Thyroid gland (tissue), 4 donors: ENCODE measurements around the gene NFATC4. TPM values are rescaled to one million over a fixed set of nuclear protein-coding genes. Genes with fewer than 3 reads are reported as not detected.

Source experiments
- DNase-seq, 2 donors: peaks; one replicate each; pipeline ENCODE4 v3.0.0-alpha.2; 2019
- H3K27ac ChIP-seq, 3 donors: fragments of 200-600 bp; sonication (generic); 1 replicate in 2 of 3; 2 replicates in 1 of 3; pipeline ENCODE4 v1.5.1; 2016 to 2019; ENCODE audit warnings: mild to moderate bottlenecking in 1 of 3, moderate library complexity in 1 of 3
- H3K27me3 ChIP-seq: fragments of 200-600 bp; sonication (generic); one replicate; pipeline ENCODE4 v1.5.1; 2019
- H3K36me3 ChIP-seq, 2 donors: fragments of 200-600 bp; sonication (generic); one replicate each; pipeline ENCODE4 v1.5.1; 2016 to 2019
- H3K4me1 ChIP-seq, 2 donors: fragments of 200-600 bp; sonication (generic); one replicate each; pipeline ENCODE4 v1.5.1; 2017 to 2019
- H3K4me3 ChIP-seq, 3 donors: fragments of 200-600 bp; sonication (generic); replicated peaks in 1 of 3; 1 replicate in 2 of 3; 2 replicates in 1 of 3; pipeline ENCODE4 v1.5.1; 2016; ENCODE audit warnings: mild to moderate bottlenecking in 1 of 3
- H3K9me3 ChIP-seq: fragments of 200-600 bp; sonication (generic); one replicate; pipeline ENCODE4 v1.5.1; 2017
- POLR2A ChIP-seq, 2 donors: fragments of 450-650 bp; IDR thresholded peaks; one replicate each; pipeline ENCODE4 v1.6.1; 2017; ENCODE audit warnings: antibody characterized with exemption in 2 of 2, mild to moderate bottlenecking in 2 of 2, moderate library complexity in 1 of 2
- WGBS, 2 donors: methylation state at CpG; one replicate each; pipeline ENCODE4 v1.1.5; 2017; 5-methylcytosine and 5-hydroxymethylcytosine counted together
- intact Hi-C: fragments of 100-400 bp; cut with DNase I; formaldehyde crosslinking; loops from one replicate; pipeline ENCODE4 v1.15.1; 2023
- small RNA-seq: library from RNA; depleted of rRNA; stranded (forward); fragments of <200 nt; gene quantifications from one replicate; pipeline ENCODE3, GENCODE V24; 2016
- total RNA-seq, 4 donors: library from RNA; depleted of rRNA; stranded (reverse); fragments of >200 nt; gene quantifications; one replicate each; pipeline ENCODE4 v1.2.3, GENCODE V29; 2016
- TF ChIP-seq, protein P1 (sequence below), 6 experiments: fragments of 200-600 bp in 3 of 6; fragments of 450-650 bp in 3 of 6; sonication (generic) in 3 of 6; IDR thresholded peaks; one replicate each; pipeline ENCODE4 v1.5.1; 2016 to 2019; ENCODE audit warnings: antibody characterized with exemption in 6 of 6, mild to moderate bottlenecking in 2 of 6, inconsistent platforms in 1 of 6, moderate library complexity in 1 of 6

The NFATC4 gene
- total RNA-seq, 4 donors from 2014 or later = 19.4 to 41.3 (median 38.6) TPM

DNA sequence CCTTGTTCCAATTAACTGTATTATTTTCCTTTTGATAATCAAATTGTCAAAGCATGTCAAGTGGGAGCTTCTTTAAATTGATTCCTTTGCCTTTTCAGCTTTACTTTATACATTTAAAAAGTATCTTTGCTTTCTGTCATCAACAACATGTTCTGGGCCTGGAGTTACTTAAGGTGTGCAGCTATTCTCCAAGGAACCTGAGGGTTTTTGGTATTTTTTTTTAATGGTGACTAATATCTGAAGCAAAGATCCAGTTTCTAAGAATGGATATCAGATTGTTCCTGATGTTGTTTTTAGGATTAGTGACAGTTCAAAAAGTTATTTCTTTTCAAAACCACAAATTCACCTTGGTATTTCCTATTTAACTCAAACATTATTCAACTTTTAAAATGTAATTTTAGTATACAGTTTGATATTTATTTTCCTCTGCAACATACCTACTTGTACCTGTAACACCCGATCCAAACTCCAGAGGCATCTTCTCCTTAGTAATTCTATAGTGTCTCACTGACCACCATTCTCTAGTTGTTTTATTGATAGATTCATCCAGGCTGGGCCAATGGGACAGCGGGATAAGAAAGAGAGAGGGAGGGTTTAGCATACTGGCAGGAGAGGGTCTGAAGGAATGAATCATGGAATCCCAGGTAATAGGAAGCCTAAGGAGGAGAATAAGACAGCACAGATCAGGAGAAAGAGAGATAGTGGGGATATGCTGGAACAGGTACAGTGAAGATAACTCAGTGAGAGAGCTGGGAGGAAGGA is 58.3 kb downstream of the NFATC4 start:
- no peaks in the 10 kb centered on the region for H3K27me3 ChIP-seq
- H3K9me3 ChIP-seq = no peaks in the 10 kb centered on the region
- H3K27ac ChIP-seq = no peak overlapping the region
- no peak for DNase-seq
- intact Hi-C loops = no loop called here
- TF ChIP-seq POLR2A (IDR thresholded peaks at IDR 0.05) = no peak
- TF ChIP-seq, protein P1, sequence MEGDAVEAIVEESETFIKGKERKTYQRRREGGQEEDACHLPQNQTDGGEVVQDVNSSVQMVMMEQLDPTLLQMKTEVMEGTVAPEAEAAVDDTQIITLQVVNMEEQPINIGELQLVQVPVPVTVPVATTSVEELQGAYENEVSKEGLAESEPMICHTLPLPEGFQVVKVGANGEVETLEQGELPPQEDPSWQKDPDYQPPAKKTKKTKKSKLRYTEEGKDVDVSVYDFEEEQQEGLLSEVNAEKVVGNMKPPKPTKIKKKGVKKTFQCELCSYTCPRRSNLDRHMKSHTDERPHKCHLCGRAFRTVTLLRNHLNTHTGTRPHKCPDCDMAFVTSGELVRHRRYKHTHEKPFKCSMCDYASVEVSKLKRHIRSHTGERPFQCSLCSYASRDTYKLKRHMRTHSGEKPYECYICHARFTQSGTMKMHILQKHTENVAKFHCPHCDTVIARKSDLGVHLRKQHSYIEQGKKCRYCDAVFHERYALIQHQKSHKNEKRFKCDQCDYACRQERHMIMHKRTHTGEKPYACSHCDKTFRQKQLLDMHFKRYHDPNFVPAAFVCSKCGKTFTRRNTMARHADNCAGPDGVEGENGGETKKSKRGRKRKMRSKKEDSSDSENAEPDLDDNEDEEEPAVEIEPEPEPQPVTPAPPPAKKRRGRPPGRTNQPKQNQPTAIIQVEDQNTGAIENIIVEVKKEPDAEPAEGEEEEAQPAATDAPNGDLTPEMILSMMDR (IDR thresholded peaks at IDR 0.05) = no peak
- H3K4me3 ChIP-seq = no peak overlapping the region
- H3K36me3 ChIP-seq = no peaks in the 10 kb centered on the region
- 91 to 93% methylated on average over 2 of the region's 2 CpGs for WGBS, 2 donors
- peaks cover 17 to 19% of the 10 kb centered on the region in 2 donors for H3K4me1 ChIP-seq

DNA sequence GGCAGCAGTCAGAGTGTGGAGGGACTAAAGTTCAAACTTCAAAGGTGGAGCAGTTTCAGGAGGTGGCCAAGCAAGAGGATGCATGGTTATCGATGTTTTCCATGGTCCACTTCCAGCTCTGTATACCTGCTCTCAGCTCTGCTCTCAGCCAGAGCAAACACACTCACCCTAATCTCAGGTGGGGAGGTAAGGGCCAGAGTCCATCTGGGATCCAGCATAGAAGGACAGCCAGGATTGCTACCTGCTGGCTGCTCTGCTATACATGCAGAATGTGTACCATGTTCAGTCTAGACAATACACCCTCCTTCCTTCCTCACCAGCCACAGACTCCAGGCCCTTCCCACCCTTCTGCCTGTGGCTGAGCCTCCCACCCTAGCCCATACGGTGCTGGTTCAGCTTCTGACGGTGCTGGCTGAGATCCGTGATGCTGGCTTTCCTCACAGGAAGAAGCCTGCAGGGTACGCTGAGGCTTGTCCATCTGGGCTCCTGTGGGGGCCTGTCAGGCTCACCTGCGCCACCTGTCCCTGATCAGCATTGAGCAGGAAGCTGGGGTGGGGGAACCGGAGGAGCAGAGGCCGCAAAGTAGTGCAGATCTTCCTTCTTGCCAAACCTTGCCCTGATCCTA is 59.0 kb downstream of the NFATC4 start:
- H3K27me3 ChIP-seq = no peaks in the 10 kb centered on the region
- peaks cover 0 to under 1% of the 10 kb centered on the region in 2 donors for H3K36me3 ChIP-seq
- H3K9me3 ChIP-seq = no peaks in the 10 kb centered on the region
- DNase-seq = no peak
- WGBS, 2 donors = 73 to 78% methylated on average over 2 to 8 of the region's 8 CpGs
- TF ChIP-seq POLR2A (IDR thresholded peaks at IDR 0.05) = no peak
- TF ChIP-seq, protein P1 (IDR thresholded peaks at IDR 0.05) = no peak
- H3K4me3 ChIP-seq = no peak overlapping the region
- intact Hi-C loops = no loop called here
- H3K27ac ChIP-seq = no peak overlapping the region
- H3K4me1 ChIP-seq = peaks cover 24% of the 10 kb centered on the region in 2 donors

DNA sequence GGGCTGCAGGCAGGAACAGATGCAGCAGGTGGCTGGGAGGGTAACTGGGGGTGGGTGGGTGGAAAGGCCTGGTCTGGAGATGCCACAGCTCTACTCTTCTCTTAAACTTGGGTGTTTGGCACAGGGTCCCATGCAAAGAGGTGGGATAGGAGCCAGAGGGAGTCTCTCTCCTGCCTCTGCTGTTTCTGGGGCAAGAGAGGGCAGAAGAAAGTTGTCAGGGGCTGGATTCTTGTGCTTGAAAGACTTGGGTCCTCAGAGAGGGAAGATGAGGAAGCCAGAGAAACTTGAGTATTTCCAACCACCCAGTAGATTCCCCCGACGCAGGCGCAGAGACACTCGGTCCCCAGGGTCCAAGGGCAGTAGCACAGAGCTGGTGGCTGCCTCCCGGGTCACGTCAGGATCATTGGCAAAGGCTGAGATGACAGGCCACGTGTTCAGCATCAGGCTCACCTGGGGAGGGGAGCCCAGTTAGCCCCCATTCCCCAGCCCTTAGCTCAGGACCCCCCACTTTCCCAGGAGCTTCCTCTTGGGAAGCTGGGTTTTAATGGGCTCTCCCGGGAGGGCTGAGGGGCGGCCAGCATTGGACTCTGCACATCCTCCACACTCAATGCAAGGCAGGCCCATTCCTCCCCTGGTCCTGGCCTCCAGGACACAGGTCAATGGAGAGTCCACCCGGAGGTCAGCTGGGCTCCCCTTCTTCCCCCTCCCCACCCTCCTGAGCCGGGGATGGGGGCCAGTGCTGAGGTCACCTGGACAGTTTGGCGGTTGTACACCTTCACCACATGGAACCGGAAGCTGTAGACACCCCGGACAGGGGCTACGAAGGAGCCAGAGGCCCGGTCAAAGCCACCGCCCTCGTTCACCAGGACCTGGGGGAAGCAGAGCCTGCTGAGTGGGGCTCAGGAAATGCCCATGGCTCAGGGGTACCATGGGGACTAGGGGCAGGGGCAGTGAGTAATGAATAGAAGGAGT is 59.8 kb downstream of the NFATC4 start:
- peaks cover 28 to 29% of the 10 kb centered on the region in 2 donors for H3K4me1 ChIP-seq
- intact Hi-C loops = no loop called here
- H3K27ac ChIP-seq = no peak overlapping the region
- no peak overlapping the region for H3K4me3 ChIP-seq
- no peaks in the 10 kb centered on the region for H3K27me3 ChIP-seq
- no peak for TF ChIP-seq POLR2A (IDR thresholded peaks at IDR 0.05)
- TF ChIP-seq, protein P1 (IDR thresholded peaks at IDR 0.05) = no peak
- peaks cover 6 to 9% of the 10 kb centered on the region in 2 donors for H3K36me3 ChIP-seq
- 93 to 96% methylated on average over 10 to 18 of the region's 18 CpGs for WGBS, 2 donors
- no peaks in the 10 kb centered on the region for H3K9me3 ChIP-seq
- DNase-seq = no peak

DNA sequence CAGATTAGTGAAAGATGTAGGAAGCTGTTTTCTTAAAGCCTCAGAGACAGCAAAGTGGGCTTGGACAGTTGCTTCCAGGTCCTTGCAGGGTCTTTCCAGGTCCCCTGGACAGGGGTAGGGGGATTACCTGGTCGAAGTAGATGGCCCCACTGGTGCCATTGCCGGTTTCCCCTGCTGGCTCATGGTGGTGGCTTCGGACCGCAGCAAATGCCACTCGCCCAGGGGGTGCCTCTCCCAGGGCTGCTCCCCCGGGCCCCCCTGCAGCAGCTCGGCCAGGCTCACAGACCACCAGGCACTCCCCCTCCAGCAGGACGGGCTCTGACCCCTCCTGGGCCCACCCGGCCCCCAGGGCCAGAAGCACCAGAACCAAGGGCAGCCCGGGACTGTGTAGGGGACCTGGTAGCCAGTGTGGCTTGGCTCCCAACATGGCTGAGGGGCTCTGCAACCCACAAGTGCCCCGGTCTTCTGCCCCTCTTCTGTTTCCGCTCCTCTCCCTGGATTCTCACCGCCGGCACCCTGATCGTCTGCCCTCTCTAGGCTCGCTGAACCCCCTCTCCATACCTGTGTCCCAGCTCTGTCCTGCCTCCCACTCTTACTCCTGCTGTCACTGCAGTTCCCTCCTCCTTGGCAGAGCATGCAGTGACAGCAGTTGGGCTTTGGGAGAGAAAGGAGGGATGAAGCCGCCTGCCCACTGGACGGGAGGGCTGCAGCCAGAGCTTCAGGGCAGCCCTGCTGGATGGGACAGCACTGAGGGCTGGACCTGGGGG is 60.8 kb downstream of the NFATC4 start:
- no peak for TF ChIP-seq POLR2A (IDR thresholded peaks at IDR 0.05)
- TF ChIP-seq, protein P1 (IDR thresholded peaks at IDR 0.05) = no peak
- WGBS, 2 donors = 84 to 87% methylated on average over 12 to 15 of the region's 18 CpGs
- peaks cover 15 to 16% of the 10 kb centered on the region in 2 donors for H3K36me3 ChIP-seq
- H3K4me3 ChIP-seq = peak overlapping the region in 1 of 3 donors; percentile 86
- intact Hi-C loops = no loop called here
- H3K9me3 ChIP-seq = no peaks in the 10 kb centered on the region
- no peak for DNase-seq
- H3K4me1 ChIP-seq = peaks cover 28 to 29% of the 10 kb centered on the region in 2 donors
- H3K27me3 ChIP-seq = no peaks in the 10 kb centered on the region
- peak overlapping the region; percentile 81 to 95 (median 91) for H3K27ac ChIP-seq

Small RNA genes within 50 kb of the gene (small RNA-seq; reads per million reads assigned to genes)
- gene RF00026 = not detected

Other genes with a start within 250 kb of the NFATC4 start
- gene FITM1, start 237.5 kb upstream of the NFATC4 start, total RNA-seq = 1 to 10 TPM in 2 of 4 donors, under 1 TPM in 1, not detected in 1; 0.63 to 3.5 (median 2.7) TPM
- gene PSME1, start 232.0 kb upstream of the NFATC4 start, total RNA-seq = 100 to 1,000 TPM; 117 to 193 (median 186) TPM
- gene EMC9, start 226.6 kb upstream of the NFATC4 start, total RNA-seq = 10 to 100 TPM in 3 of 4 donors, 1 to 10 TPM in 1; 8.3 to 25.5 (median 16.9) TPM
- gene PSME2, start 221.6 kb upstream of the NFATC4 start, total RNA-seq = 10 to 100 TPM; 31.3 to 66.6 (median 47.5) TPM
- gene RNF31, start 220.7 kb upstream of the NFATC4 start, total RNA-seq = 100 to 1,000 TPM in 1 of 4 donors, 10 to 100 TPM in 3; 30.6 to 106 (median 67.6) TPM
- 10 to 100 TPM; 55.1 to 92.3 (median 70.0) TPM for gene IRF9, start 206.9 kb upstream of the NFATC4 start, total RNA-seq
- 1 to 10 TPM; 4.1 to 7.1 (median 5.4) TPM for gene REC8, start 196.1 kb upstream of the NFATC4 start, total RNA-seq
- 10 to 100 TPM; 28.1 to 49.0 (median 31.3) TPM for gene IPO4, start 179.4 kb upstream of the NFATC4 start, total RNA-seq
- 100 to 1,000 TPM in 3 of 4 donors, 10 to 100 TPM in 1; 92.0 to 114 (median 107) TPM for gene TM9SF1, start 172.7 kb upstream of the NFATC4 start, total RNA-seq
- not detected for gene TSSK4, start 162.5 kb upstream of the NFATC4 start, total RNA-seq
- gene CHMP4A, start 154.7 kb upstream of the NFATC4 start, total RNA-seq = 10 to 100 TPM; 26.5 to 60.2 (median 46.2) TPM
- 10 to 100 TPM; 13.1 to 55.9 (median 25.4) TPM for gene MDP1, start 152.1 kb upstream of the NFATC4 start, total RNA-seq
- 100 to 1,000 TPM; 149 to 317 (median 172) TPM for gene NEDD8, start 135.8 kb upstream of the NFATC4 start, total RNA-seq
- gene GMPR2, start 135.3 kb upstream of the NFATC4 start, total RNA-seq = 100 to 1,000 TPM in 2 of 4 donors, 10 to 100 TPM in 2; 68.8 to 237 (median 110) TPM
- 100 to 1,000 TPM in 1 of 4 donors, 10 to 100 TPM in 3; 67.3 to 101 (median 71.6) TPM for gene TINF2, start 125.6 kb upstream of the NFATC4 start, total RNA-seq
- 1 to 10 TPM; 1.9 to 2.8 (median 2.0) TPM for gene TGM1, start 105.0 kb upstream of the NFATC4 start, total RNA-seq
- gene RABGGTA, start 96.6 kb upstream of the NFATC4 start, total RNA-seq = 10 to 100 TPM; 29.8 to 44.8 (median 33.5) TPM
- gene DHRS1, start 68.4 kb upstream of the NFATC4 start, total RNA-seq = 10 to 100 TPM; 35.2 to 59.3 (median 38.3) TPM
- 10 to 100 TPM; 16.4 to 22.3 (median 20.7) TPM for gene NOP9, start 68.3 kb upstream of the NFATC4 start, total RNA-seq
- 10 to 100 TPM in 1 of 4 donors, 1 to 10 TPM in 3; 4.6 to 13.0 (median 9.5) TPM for gene CIDEB, start 60.2 kb upstream of the NFATC4 start, total RNA-seq
- gene LTB4R2, start 58.0 kb upstream of the NFATC4 start, total RNA-seq = 10 to 100 TPM in 2 of 4 donors, 1 to 10 TPM in 2; 6.8 to 18.5 (median 10.9) TPM
- gene LTB4R, start 56.7 kb upstream of the NFATC4 start, total RNA-seq = 1 to 10 TPM; 4.2 to 7.4 (median 4.3) TPM
- 10 to 100 TPM; 35.2 to 65.4 (median 48.8) TPM for gene ADCY4, start 33.1 kb upstream of the NFATC4 start, total RNA-seq
- gene RIPK3, start 28.2 kb upstream of the NFATC4 start, total RNA-seq = 10 to 100 TPM; 12.4 to 21.3 (median 18.4) TPM
- gene NYNRIN, start 30.8 kb downstream of the NFATC4 start, total RNA-seq = 10 to 100 TPM; 11.7 to 19.9 (median 12.3) TPM
- 1 to 10 TPM; 1.7 to 3.4 (median 2.3) TPM for gene CBLN3, start 61.5 kb downstream of the NFATC4 start, total RNA-seq
- 10 to 100 TPM; 46.9 to 75.0 (median 48.3) TPM for gene KHNYN, start 61.8 kb downstream of the NFATC4 start, total RNA-seq
- gene SDR39U1, start 74.6 kb downstream of the NFATC4 start, total RNA-seq = 10 to 100 TPM; 35.1 to 75.6 (median 49.2) TPM
- gene CMA1, start 140.1 kb downstream of the NFATC4 start, total RNA-seq = not detected
- under 1 TPM in 1 of 4 donors, not detected in 3; 0.67 TPM for gene CTSG, start 208.1 kb downstream of the NFATC4 start, total RNA-seq
- 1 to 10 TPM in 1 of 4 donors, under 1 TPM in 1, not detected in 2; 0.81 to 1.2 TPM for gene GZMH, start 241.5 kb downstream of the NFATC4 start, total RNA-seq